NCI-H187 (cell line): Measurements from ENCODE around the gene PAF1.

Experiments used
- DNase-seq, 2 experiments: peaks; one replicate each; lab custom pipeline; 2025; lab: John Stamatoyannopoulos, UW

Gene PAF1

DNA sequence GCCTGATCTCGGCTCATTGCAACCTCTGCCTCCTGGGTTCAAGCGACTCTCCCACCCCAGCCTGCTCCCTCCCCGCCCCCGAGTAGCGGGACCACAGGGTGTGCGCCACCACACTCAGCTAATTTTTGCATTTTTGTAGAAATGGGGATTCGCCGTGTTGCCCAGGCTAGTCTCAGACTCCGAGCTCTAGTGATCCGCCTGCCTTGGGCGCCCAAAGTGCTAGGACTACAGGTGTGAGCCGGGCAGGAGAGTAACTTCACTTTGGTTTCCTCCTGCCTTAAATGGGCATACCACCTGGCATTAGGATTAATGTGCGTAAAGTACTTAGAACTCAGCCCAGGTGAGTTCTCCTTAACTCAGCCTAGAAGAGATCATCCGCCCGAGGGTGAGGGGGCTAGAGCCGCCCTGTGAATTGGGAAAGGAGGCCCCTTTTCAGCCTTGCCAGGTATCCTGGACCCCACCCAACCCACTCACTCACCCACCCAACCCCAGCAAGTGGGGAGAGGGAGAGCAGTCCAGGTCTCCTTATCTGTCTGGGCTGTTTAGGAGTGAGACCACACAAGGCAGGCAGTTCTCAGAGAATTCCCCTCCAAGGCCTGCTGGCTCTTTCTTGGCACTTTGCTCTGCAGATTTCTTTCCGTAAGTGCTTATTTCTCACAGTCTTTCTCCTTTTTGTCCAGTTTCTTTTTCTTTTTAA, 14.5 kb upstream of the PAF1 start:
- no peak for DNase-seq

DNA sequence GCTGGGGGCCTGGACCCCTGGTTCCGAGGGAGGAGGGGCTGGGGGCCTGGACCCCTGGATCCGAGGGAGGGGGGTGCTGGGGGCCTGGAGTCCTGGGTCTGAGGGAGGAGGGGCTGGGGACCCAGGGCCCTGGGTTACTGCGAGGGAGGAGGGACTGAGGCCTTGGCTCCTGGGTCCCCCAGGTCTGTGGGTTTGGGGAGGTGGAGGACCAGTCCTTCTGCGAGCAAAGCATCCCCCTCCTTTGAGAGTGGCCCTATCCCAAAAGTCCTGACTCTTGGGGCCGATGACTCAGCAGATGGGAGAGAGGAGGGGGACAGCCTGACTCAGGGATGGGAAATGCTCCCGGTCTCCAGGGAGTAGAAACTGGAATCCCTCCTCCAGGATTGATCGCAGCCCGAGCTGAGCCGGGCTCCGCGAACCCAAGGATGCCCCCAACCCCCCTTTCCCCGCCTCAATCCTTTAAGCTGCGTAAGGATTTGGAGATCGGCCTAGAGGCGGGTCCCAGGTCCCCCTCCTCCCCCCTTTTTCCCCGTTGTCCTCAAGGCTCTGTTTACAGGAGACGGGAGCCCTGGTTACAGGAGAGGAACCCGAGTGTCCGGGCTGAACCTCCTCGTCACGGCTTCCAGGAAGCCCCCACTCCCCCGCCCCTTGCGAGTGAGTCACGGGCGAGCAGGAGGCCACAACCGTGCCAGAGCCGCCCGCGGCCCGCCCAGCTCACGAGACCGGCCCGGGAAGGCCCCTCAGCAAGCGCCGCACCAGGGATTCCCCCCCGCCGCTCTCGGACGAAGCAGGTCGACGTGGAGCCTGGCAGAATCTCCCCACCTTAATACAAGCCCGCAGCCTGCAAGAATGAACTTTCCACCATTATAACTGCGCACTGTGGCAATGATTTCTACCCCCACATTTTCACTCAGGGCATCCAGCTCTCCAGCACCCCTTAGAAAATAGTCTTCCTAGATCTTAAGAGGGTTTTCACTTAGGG, 12.7 kb upstream of the PAF1 start:
- DNase-seq: peak in 1 of 2 experiments; percentile 12

DNA sequence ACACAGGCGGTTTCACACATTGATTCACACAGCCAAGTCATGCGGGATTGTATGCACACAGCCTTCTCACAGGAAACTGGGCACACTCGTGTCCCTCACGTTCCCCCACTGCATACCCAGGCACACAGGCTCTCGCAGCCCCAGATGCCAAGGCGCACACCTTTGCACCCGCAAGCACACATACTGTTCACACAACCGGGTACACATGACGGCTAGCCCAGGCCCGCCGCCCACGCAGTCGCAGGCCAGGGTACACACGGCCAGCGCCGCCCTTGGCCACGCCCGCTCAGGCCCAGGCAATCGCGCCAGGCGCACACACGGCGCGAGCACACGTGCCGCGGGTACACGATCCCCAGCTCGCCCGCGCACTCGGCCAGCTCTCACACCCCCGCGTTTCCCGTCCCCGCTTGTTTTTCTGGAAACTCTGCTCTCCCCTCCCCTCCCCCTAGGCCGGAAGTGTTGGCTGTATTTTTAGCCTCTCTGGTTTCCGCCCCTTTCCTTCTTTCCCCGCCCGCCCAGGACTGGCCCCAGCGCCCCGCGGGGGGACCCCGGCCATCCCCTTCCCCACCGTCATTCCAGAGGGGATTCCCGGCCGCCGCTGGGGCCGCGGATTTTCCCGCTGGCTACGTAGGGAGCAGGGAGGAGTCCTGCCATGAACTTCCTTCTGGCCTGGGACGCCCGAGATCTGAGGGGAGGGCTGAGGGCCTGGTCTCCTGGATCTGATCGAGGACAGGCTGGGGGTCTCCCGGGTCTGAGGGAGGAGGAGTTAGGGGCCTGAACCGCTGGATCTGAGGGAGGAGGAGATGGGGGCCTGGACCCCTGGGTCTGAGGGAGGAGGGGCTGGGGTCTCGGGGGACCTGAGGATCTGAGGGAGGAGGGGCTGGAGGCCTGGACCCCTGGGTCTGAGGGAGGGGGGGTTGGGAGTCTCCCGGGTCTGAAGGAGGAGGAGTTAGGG, 11.7 kb upstream of the PAF1 start:
- peak; percentile 50 to 51 for DNase-seq

DNA sequence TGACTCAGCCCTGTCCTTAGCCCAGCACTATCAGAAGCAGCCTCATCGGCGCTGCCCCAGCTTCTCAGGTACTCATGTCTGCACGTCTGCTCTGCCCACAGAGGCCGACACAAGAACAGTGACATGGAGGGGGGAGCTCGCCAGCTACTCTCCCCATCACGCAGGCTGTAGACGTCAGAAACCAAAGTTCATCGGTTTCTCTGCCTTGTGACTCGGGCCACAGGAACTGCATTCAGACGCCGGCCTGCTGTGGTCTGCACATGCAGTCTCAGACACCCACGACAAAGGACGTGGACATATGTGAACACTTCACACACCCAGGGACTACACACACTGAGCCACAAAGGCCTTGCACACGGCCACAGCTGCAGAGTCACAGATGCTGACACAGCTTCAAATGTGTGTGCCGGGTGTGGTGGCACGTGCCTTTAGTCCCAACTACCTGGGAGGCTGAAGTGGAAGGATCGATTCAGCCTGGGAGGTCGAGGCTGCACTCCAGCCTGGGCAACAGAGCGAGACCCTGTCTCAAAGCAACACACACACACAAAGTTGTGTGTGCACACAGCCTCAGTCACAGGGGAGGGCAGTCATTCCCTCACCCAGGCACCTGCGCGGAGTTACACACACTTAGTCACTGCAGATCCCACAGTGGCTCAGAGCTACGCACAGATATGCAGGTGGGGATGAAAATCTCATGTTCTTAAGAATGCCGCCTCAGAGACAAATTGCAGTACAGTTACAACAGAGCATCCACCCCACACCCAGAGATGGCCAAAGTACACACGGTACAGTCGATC, 10.8 kb upstream of the PAF1 start:
- no peak for DNase-seq

DNA sequence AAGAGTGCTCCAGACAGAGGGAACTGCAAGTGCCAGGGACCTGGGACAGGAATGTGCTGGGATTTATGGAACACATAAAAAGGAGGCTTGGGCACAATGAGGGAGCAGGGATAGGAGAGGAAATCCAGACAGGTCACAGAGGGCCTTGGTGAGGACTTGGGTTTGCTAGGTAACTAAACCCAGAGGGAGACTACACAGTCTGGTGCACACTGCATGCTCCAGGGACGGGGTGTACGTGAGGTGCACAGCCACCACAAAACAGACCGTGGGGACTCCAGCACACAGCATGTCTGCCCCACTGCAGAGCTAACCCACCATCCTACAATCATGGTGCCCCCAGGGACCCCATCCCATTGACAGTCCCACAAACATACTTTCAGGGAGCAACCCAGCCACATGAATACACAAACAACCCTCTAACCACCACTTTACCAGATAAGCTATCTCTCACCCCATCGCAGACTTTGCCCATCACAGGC, 10.2 kb upstream of the PAF1 start:
- no peak for DNase-seq

DNA sequence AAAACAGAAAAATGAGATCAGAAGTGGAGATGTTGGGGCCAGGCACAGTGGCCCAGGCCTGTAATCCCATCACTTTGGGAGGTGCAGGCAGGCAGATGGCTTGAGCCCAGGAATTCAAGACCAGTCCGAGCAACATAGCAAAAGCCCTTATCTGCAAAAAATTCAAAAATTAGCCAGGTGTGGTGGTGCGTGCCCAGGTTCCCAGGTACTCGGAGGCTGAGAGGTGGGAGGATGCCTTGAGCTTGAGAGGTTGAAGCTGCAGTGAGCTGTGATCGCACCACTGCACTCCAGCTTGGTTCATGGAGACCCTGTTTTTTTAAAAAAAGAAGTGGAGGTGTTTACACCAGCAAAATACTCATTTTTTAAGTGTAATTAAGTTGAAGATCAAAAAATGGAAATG, 9.2 kb upstream of the PAF1 start:
- no peak for DNase-seq

DNA sequence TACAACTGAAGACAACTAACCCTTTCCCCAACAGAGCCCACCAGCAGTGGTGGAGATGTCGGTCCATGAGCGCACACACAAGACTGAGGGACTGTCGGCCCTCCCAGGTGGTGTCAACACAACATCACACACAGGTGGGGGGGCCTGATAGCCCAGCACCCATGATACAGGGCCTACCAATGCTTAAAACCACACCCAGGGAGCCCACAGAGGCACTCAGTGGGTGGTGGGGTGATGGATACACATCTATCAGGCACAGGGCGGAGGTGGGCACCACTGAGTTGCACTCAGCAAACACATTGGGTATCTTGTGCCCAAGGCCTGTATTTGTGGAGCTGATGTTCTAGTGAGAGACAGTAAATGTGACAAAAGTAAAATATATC, 8.8 kb upstream of the PAF1 start:
- no peak for DNase-seq

DNA sequence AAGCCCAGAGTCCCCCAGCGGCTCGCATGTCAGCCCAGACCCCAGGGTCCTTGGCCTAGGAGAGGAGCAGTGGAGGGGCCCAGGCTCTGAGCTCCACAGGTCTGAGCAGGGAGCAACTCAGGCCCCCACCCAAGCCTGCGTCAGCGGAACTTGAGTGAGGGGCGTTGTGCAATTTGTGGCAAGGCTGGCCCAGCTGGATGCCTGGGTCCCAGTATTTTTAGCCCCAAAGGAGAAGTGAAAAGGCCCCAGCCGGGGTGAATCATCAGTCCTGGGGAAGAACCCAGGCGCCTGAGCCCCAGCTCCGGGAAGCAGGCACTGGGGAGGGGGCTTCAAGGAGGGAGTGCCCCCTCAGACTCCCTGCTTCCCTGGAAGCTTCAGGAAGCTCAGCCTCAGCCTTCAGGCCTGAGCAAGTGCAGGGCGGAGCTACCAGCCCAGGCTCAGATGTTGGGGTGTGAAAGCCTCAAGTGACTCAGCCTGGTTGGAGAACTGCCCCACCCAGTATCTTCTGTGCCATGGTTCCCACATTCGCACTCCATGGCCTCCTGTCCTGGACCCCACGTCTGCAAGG, 7.5 kb upstream of the PAF1 start:
- no peak for DNase-seq

DNA sequence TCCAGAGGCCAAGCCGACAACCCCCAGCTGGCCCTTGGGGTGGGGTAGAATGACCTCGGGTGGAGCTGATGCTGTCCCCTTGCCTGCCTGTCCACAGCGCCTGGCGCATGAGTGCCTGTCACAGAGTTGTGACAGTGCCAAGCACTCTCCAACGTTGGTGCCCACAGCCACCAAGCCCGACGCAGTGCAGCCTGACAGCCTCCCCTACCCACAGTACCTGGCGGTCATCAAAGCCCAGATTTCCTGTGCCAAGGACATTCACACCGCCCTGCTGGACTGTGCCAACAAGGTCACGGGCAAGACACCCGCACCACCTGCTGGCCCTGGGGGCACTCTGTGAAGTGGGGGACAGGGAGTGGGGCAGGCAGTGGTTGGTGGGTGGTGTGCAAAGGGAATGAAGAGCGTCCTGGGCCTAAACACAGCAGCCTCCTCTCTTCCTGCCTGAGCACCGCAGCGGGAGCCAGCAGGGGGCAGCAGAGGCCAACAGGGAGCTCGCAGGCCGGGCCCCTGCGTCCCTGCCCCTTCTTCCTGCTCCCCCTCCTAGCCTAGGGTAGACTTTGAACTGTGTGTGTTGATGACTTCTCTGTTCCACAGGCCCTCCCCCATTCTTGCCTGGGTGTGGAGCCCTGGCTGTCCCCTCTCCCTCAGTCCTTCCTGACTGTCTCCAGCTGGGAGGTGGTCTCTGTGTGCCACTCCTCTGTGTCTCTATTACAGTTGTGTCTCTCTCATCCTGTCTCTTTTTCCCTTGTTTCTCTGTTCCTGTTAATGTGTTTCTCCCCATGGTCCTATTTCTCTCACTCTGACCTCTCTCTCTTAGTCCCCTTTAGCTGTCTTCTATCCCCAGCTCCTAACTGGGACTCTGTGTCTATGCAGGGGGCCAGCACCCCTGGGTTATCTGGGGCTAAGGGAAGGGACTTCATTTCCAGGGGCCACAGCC, 6.7 kb upstream of the PAF1 start:
- DNase-seq: peak; percentile 18 to 43

DNA sequence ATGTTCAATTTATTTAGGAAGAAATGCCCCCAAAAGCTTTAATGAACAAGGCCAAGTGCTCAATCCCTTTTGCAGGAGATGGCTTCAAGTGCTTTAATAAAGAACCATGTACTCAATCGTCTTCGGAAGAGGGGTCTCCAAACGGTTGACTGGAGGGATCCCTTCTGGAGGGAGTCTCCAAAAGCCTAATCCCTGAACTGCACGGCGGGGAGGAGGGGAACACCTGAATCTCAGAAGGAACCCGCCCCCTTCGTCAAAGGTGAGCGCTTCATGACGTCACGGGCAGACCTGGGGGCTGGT, 505 bp downstream of the PAF1 start:
- DNase-seq: no peak

DNA sequence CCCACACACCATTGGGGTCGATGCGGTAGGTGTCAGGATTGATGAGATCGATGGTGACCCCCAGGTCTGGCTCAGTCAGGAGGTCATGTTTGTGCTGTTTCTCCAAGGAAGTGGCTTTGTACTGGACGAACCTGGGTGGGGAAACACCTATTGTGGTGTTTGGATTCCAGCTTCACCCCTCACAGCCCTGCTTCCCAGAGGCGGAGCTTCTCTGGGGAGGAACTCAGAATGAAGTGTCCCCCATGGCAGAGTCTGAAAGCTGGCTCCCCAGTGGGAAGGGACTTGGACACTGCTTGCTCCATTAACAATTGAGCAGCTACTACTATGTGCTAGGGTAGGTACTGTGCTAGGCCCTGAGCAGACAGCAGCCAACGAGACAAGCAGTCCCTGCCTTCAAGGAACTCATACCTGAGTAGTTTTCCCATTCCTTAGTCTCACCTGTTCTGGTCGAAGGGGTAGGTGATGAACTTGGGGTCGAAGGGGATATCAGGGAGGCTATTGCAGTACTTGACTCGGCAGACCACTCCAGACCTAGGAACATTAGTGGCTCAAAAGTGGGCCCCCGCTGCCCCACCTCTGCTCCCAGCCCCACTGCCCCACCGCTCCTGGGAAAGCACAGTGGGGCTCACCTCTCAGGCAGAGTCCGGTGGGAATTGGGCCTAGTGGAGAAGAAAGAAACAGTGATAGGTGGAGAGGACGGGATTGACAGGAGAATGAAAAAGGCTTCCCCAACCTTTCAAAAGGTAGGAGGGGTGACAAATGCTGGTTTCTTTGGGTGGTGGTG, 1.1 kb downstream of the PAF1 start:
- no peak for DNase-seq

DNA sequence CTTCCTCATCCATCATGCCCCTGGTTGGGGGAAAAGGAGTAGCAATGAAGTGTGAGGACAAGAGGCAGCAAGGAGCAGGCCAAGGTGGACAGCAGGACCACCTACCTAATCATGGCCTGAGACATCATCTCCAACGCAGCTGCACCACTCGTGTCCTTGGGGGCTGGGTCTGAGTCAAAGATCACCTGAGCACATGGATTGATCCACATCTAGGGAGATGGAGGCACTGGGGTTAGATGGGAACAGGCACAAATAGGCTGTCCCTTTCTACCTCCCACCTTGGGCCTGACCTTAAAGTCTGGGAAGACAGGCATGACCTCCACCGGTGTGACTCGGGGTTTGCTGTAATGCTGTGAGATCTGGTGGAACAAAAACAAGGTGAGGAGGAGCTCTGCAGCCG, 2.2 kb downstream of the PAF1 start:
- no peak for DNase-seq

DNA sequence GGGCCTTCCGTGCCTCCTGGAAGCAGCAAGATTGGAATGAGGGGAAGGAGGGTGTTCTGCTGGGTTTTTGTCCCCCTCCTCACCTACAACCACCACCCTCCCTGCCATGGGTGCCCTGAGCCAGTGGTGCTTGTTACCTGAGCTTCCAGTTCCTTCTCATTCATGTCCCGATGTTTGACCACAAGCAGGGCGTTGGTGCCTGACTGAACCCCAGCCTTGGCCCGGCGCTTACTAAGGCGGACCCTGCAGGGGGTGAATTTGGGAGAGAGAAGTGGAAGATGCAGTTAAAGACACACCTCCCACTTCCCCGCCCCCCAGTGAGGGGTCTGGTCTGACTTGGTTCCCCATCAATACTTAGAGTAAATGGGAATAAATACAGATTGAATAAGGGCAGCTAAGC, 4.3 kb downstream of the PAF1 start:
- no peak for DNase-seq

DNA sequence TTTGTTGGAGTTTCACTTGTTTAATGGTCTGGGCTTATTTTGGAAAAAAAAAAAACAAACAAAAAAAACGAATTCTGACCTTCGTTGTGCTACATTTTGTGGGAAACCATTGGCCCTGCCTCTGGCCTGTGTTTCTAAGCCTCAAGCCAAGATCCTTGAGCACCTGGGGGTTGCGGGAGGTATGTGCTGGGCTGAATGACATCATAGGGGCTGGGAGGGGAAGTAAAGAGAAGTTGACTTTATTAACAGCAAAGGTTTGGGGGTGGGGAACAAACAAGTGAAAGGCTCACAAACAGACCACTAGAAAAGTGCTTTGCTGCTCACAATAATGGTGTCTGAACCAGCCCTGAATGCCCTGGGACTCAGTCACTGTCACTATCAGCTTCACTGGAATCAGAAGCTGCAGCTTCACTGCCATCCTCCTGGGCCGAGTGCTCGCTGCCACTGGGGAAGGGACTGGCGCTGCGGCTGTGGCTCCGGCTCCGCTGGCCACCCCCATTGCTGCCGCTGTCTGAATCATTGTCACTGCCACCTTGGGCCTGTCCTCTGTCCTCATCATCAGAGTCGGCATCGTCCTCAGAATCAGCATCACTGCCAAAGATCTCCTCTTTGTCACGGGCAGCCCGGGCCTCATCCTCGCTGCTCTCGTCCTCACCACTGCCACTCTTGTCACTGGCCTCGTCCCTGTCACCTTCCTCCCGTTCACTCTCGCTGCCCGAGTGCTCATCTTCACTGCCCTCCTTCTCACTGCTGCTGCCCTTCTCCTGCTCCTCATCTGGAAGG, 5.1 kb downstream of the PAF1 start:
- DNase-seq: no peak

DNA sequence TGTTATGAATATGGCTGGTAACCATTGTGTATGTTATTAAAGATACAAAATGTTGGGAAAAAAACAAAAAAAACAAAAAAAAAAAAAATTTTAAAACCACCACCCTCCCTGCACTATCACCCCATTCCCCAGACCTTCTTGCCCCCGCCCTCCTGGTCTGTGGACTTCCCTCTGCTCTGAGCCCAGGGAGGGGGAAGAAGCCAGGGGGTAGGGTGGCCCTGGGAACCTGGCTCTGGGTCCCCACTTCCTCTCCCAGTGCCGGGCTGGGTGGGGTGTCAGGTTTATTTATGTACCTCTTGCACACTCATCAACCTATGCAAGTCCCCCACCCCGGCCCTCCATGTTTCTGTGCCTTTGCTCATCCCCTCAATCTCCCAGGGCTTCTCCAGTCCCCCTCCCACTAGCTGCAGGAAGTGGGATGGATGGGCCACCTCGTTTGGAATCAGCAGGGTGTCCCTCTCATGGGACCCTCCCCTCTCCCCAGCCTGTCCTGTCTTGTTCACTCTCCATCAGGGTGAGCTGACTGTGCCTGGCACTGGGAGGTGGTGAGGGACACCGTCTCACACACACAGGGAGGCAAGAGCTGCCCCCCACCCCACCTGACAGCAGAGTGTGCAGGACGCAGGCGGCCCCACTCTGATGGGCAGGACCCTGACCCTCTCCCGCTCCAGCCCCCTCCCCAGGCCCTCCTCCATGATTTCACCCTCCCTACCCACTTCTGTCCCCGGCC, 5.9 kb downstream of the PAF1 start:
- DNase-seq: no peak

DNA sequence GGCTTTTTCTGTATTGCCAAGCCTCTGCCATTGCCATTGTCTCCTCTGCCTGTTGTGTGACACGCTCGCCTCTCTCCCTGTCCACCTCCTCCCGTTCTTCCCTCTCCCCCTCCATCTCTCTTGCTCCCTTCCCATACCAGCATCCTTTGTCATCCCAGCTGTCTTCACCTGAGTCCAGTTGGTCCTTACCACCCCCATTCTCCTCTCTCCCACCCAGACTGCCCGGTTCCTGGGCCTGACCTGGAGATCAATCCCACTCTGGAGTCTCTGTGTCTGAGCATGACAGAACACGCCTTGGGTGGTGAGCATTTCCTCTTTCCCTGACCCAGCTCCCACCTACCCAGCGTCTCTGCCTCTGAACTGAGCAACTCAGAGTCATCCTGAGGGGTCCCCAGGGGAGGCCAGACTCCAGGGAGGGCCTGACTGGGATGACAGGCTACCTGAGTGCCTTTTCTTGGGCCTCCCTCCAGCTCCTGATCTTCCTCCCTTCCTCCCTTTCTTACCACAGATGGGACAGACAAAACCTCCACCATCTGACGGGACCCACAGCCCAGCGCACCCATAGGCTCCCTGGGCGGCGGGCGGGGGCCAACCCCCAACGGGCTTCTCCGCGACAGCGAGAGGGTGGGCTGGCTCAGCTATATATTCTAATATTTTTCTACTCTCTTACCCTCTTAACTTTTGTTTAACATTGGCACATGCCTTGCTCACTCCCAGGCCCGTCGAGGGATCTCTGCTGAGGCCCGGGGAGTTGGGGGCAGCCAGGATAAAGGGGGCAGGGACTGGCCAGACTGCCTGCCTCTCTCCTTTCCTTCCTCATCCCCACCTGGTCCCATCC, 7.7 kb downstream of the PAF1 start:
- no peak for DNase-seq
